Ishikawa (cell line): ENCODE results near the gene MYF6.

Experiments used
- CEBPB ChIP-seq: IDR thresholded peaks from 2 replicates; pipeline ENCODE4 v1.6.1; 2012
- CREB1 ChIP-seq: IDR thresholded peaks from 2 replicates; pipeline ENCODE4 v1.6.1; 2012; ENCODE audit warnings: low read depth
- EGR1 ChIP-seq: IDR thresholded peaks from 2 replicates; pipeline ENCODE4 v1.6.1; 2012
- EP300 ChIP-seq: IDR thresholded peaks from 2 replicates; pipeline ENCODE4 v1.6.1; 2012; ENCODE audit warnings: borderline replicate concordance
- MAX ChIP-seq: IDR thresholded peaks from 2 replicates; pipeline ENCODE4 v1.6.1; 2012
- NFIC ChIP-seq: IDR thresholded peaks from 2 replicates; pipeline ENCODE4 v1.6.1; 2012
- RAD21 ChIP-seq: IDR thresholded peaks from 2 replicates; pipeline ENCODE4 v1.6.1; 2012; ENCODE audit warnings: low read depth
- REST ChIP-seq: IDR thresholded peaks from 2 replicates; pipeline ENCODE4 v1.6.1; 2012; ENCODE audit warnings: low read depth, mild to moderate bottlenecking
- TAF1 ChIP-seq: IDR thresholded peaks from 2 replicates; pipeline ENCODE4 v1.6.1; 2012; ENCODE audit warnings: low read depth, mild to moderate bottlenecking
- TCF12 ChIP-seq: IDR thresholded peaks from 2 replicates; pipeline ENCODE4 v1.6.1; 2012; ENCODE audit warnings: low read depth
- TEAD4 ChIP-seq: IDR thresholded peaks from 2 replicates; pipeline ENCODE4 v1.6.1; 2012
- USF1 ChIP-seq: IDR thresholded peaks from 2 replicates; pipeline ENCODE4 v1.6.1; 2012
- YY1 ChIP-seq: IDR thresholded peaks from 2 replicates; pipeline ENCODE4 v1.6.1; 2012; ENCODE audit warnings: low read depth
- ZBTB7A ChIP-seq: IDR thresholded peaks from 2 replicates; pipeline ENCODE4 v1.6.1; 2012; ENCODE audit warnings: low read depth

- TF ChIP-seq EGR1 (no peak), EP300 (no peak), TCF12 (no peak), TAF1 (no peak), NFIC (no peak), YY1 (no peak), MAX (no peak), CREB1 (no peak), CEBPB (no peak), TEAD4 (no peak), RAD21 (no peak), ZBTB7A (no peak), REST (no peak), USF1 (no peak)
These were observed 8.4 kb upstream of the MYF6 start for GRCh38 chr12:80698847-80699542.
